ENCODE measurements around the gene ENC1. TPM values are rescaled to one million over a fixed set of nuclear protein-coding genes. Genes with fewer than 3 reads are reported as not detected.

Gene ENC1
- total RNA-seq, 3 donors from 2014 or later, result 14.6 to 23.3 (median 18.9) TPM

DNA sequence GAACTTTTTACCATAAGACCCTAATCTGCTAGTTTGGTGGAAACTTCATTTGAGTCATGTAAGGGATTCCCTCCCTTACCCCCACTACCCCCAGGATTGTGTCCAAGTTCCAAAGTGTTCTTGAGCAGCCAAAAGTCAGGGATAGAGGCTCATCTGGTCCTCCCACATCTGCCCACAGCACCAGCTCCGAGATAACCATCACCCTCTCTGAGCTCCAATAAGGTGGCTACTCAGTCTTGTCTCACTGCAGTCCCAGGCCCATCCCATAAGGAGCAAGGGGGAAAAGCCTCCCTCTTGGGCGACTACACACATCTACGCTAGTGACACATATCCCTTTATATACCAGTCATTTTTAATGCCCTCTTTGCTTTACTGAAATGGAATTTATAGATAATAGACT, 12.0 kb upstream of the ENC1 start:
- H3K9me3 ChIP-seq, result no peaks in the 10 kb centered on the region
- DNase-seq, result no peak
- no peaks in the 10 kb centered on the region for H3K36me3 ChIP-seq (ENCODE audit: low read depth)
- no peak overlapping the region for H3K4me3 ChIP-seq
- no peaks in the 10 kb centered on the region for H3K4me1 ChIP-seq (ENCODE audit: low read depth)
- ATAC-seq, result no peak
- TF ChIP-seq, protein P1, sequence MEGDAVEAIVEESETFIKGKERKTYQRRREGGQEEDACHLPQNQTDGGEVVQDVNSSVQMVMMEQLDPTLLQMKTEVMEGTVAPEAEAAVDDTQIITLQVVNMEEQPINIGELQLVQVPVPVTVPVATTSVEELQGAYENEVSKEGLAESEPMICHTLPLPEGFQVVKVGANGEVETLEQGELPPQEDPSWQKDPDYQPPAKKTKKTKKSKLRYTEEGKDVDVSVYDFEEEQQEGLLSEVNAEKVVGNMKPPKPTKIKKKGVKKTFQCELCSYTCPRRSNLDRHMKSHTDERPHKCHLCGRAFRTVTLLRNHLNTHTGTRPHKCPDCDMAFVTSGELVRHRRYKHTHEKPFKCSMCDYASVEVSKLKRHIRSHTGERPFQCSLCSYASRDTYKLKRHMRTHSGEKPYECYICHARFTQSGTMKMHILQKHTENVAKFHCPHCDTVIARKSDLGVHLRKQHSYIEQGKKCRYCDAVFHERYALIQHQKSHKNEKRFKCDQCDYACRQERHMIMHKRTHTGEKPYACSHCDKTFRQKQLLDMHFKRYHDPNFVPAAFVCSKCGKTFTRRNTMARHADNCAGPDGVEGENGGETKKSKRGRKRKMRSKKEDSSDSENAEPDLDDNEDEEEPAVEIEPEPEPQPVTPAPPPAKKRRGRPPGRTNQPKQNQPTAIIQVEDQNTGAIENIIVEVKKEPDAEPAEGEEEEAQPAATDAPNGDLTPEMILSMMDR (IDR thresholded peaks at IDR 0.05), result no peak
- intact Hi-C loops (cut with DNase I, micrococcal nuclease), result no loop called here

DNA sequence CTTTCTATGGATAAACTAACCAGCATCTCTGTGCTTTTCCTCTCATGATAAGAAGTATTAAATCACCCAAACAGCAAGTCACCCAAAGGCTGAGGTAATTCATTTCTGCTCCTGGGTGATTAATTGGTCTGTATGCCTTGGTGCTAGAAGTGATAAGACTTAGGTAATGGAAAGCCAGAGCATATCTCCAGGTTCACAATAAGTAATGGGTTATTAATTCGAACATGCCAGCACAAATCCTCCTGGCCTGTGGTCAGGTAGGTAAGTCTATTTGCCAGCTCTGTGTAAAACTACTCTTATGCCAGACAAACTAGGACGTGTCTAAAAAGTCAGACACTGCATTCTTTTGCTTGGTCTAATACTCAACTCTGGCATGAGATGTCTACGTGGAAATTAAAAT, 11.2 kb upstream of the ENC1 start:
- ATAC-seq, result no peak
- H3K9me3 ChIP-seq, result no peaks in the 10 kb centered on the region
- H3K36me3 ChIP-seq (ENCODE audit: low read depth), result no peaks in the 10 kb centered on the region
- H3K4me1 ChIP-seq (ENCODE audit: low read depth), result peaks cover 2% of the 10 kb centered on the region
- TF ChIP-seq, protein P1 (IDR thresholded peaks at IDR 0.05), result no peak
- H3K4me3 ChIP-seq, result no peak overlapping the region
- intact Hi-C loops (cut with DNase I, micrococcal nuclease), result no loop called here
- no peak for DNase-seq

DNA sequence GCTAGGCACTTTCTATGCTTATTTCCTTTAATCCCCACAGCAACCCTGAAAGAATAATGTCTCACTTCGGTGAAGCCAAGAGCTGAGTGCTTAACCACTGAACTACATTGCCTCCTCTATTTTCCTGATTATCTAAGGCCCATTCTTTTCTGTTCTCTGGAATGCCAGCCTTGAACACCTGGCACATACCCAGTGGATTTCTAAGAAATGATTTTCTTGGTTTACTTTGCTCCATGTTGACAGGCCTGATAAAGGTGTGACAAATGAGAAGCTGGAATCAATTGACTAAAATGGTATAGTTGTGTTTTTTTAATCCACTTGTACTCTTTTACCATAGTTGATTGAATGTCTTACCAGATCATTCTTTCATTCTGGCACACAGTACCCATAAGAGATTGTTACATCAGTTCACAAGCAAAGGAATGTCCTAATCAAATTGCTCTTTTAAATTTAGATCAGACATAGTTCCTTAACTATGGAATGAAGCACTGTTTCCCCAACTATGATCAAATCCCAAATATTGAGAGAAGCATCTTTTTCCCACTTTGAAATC, 9.0 kb upstream of the ENC1 start:
- peaks cover 3% of the 10 kb centered on the region for H3K4me1 ChIP-seq (ENCODE audit: low read depth)
- TF ChIP-seq, protein P1 (IDR thresholded peaks at IDR 0.05), result no peak
- no peak overlapping the region for H3K4me3 ChIP-seq
- DNase-seq, result no peak
- H3K9me3 ChIP-seq, result no peaks in the 10 kb centered on the region
- no peak for ATAC-seq
- intact Hi-C loops (cut with DNase I, micrococcal nuclease), result loop anchor here (5.0 to 10.0 kb wide), 2 partner anchors 615 to 747 kb away; no protein-coding TSS in a partner anchor
- no peaks in the 10 kb centered on the region for H3K36me3 ChIP-seq (ENCODE audit: low read depth)

DNA sequence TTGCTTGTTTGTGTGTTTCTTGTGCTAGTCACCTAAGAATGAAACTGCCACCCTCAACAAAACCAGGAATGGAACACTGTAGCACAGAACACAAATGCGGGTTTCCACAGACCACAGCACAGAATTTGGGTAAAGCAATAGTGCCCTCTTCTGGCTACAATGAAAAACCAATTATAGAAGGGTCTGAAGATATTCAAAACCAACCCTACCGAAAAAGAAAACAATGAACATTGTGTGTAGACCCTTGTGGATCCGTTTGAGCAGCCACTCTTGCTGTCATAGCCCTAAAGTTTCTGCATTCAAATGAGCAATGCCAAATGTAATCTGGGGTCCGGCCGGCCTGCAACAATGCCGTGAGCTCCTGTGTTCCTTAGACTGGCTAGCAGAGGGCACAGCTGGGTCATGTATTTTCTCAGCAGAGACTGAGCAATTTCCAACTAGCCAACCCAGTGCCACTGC, 8.3 kb upstream of the ENC1 start:
- DNase-seq, result no peak
- no peaks in the 10 kb centered on the region for H3K9me3 ChIP-seq
- TF ChIP-seq, protein P1 (IDR thresholded peaks at IDR 0.05), result no peak
- H3K4me3 ChIP-seq, result no peak overlapping the region
- peak; percentile 84 for ATAC-seq
- no peaks in the 10 kb centered on the region for H3K36me3 ChIP-seq (ENCODE audit: low read depth)
- intact Hi-C loops (cut with DNase I, micrococcal nuclease), result loop anchor here (5.0 to 10.0 kb wide), 2 partner anchors 614 to 747 kb away; no protein-coding TSS in a partner anchor
- peaks cover 3% of the 10 kb centered on the region for H3K4me1 ChIP-seq (ENCODE audit: low read depth)

DNA sequence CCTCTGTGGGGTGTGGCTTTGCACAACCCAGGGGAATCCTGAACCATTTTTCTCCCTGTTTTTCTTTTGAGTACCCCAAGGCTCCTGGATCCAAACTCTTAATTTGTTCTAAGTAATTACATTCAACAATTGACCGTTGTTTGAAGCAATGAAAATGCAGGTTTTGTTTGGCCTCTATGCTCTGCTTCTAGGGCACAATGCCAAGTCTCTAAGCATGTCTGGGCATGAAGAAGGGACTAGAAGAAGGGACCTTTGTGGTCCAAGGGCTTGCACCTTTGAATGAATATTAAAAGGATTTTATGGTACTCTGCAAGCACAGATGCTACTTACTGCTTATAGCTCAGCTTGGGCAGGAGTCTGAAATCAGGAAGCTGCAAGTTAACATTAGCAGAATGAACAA, 6.6 kb upstream of the ENC1 start:
- intact Hi-C loops (cut with DNase I, micrococcal nuclease), result loop anchor here (5.0 to 10.0 kb wide), 2 partner anchors 612 to 745 kb away; no protein-coding TSS in a partner anchor

More for the DNA sequence above, 6.6 kb upstream of the ENC1 start:
- no peaks in the 10 kb centered on the region for H3K36me3 ChIP-seq (ENCODE audit: low read depth)
- TF ChIP-seq, protein P1 (IDR thresholded peaks at IDR 0.05), result no peak
- no peaks in the 10 kb centered on the region for H3K9me3 ChIP-seq
- ATAC-seq (no peak), DNase-seq (no peak)
- H3K4me1 ChIP-seq (ENCODE audit: low read depth), result peaks cover 3% of the 10 kb centered on the region
- H3K4me3 ChIP-seq, result no peak overlapping the region

Measured in mucosa of descending colon (tissue), 3 donors.